Stimulated activated memory B cell treated with anti-CD40 and anti-IgM and Interleukin-4, amounts not matched to agents 10 μg/mL and 1 μg/mL and 100 μg/mL, for 72 hours (primary cell): ENCODE measurements around the gene SENP1.
A peak's percentile ranks its signal among the peaks of the same experiment; 100 is the strongest.

Source experiments
- ATAC-seq: fragments of 150-1000 bp; cut with Tn5 transposase; 2 replicates; pipeline ENCODE4 v1.10.0; 2021
- H3K27ac Mint-ChIP-seq: one replicate; pipeline ENCODE4 v1.8.0; 2022; ENCODE audit warnings: mild to moderate bottlenecking, mixed read lengths
- H3K27me3 Mint-ChIP-seq: one replicate; pipeline ENCODE4 v1.8.0; 2022; ENCODE audit warnings: mixed read lengths
- H3K36me3 Mint-ChIP-seq: one replicate; pipeline ENCODE4 v1.8.0; 2022; ENCODE audit warnings: mixed read lengths
- H3K4me1 Mint-ChIP-seq: one replicate; pipeline ENCODE4 v1.8.0; 2022; ENCODE audit warnings: mixed read lengths
- H3K4me3 Mint-ChIP-seq: one replicate; pipeline ENCODE4 v1.8.0; 2022; ENCODE audit warnings: mild to moderate bottlenecking, moderate library complexity, mixed read lengths
- H3K9me3 Mint-ChIP-seq: one replicate; pipeline ENCODE4 v1.8.0; 2022; ENCODE audit warnings: mixed read lengths

The SENP1 gene

DNA sequence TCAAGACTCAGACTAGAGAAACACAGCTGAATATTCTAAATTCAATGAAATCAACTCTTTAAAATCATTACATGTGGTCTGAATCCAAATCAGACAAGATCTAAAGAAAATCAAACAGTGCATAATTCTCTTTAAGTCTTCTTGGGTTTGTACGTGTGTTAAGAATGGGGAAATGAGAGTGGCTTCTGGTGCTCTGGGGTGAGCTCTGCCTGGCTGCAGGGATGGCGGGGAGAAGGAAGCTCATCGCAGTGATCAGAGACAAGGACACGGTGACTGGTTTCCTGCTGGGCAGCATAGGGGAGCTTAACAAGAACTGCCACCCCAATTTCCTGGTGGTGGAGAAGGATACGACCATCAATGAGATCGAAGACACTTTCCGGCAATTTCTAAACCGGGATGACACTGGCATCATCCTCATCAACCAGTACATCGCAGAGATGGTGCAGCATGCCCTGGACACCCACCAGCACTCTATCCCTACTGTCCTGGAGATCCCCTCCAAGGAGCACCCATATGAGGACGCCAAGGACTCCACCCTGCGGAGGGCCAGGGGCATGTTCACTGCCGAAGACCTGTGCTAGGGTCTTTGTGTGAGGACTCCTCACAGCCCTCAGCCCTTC is 20.9 kb downstream of the SENP1 start:
- peak; percentile 68 for ATAC-seq
- no peaks in the 10 kb centered on the region for H3K27me3 Mint-ChIP-seq
- peak overlapping the region; percentile 11 for H3K27ac Mint-ChIP-seq
- H3K9me3 Mint-ChIP-seq: no peaks in the 10 kb centered on the region
- H3K36me3 Mint-ChIP-seq: peaks cover 49% of the 10 kb centered on the region
- no peak overlapping the region for H3K4me3 Mint-ChIP-seq
- H3K4me1 Mint-ChIP-seq: peaks cover 14% of the 10 kb centered on the region

DNA sequence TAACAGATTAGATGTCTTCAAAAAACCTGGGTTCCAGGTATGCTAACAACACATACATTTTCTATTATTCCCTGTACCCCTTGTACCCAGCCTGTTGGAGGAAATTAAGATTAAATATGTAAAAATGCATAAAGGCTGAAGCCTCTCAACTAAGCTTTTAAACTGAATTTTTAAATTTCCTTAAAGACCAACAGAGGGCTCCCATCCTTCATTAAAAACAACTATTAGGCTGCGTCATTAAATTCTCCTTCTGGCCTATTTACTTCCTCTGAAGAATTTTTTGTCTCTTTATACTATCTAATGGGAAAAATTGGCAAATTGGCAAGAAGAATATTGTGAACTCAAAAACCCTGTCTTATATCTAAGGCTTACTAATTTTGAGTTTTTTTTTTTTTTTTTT is 21.8 kb downstream of the SENP1 start:
- no peak for ATAC-seq
- peaks cover 49% of the 10 kb centered on the region for H3K36me3 Mint-ChIP-seq
- no peak overlapping the region for H3K27ac Mint-ChIP-seq
- peaks cover 14% of the 10 kb centered on the region for H3K4me1 Mint-ChIP-seq
- H3K4me3 Mint-ChIP-seq: no peak overlapping the region
- H3K27me3 Mint-ChIP-seq: no peaks in the 10 kb centered on the region
- no peaks in the 10 kb centered on the region for H3K9me3 Mint-ChIP-seq

DNA sequence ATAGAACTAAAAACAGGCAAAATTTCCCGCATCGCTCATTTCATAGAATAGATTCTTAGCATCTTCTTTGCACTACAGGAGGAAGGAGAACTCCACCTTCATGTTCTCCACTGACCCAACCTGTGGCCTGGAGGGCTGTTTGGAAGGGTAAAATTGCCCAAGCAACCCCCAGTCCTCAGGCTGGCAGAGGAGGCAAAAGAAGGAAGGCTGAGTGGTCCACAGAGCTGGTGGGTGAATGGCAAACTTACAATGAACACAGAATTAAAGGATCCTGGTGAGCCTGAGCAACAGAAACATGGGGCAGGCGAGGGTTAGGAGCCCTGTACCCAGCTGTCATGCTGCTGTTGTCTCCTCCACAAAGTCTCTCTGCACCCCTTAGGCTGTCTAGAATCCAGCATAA is 25.1 kb downstream of the SENP1 start:
- ATAC-seq: no peak
- peaks cover 9% of the 10 kb centered on the region for H3K4me1 Mint-ChIP-seq
- no peaks in the 10 kb centered on the region for H3K27me3 Mint-ChIP-seq
- H3K36me3 Mint-ChIP-seq: peaks cover 49% of the 10 kb centered on the region
- H3K27ac Mint-ChIP-seq: no peak overlapping the region
- no peaks in the 10 kb centered on the region for H3K9me3 Mint-ChIP-seq
- H3K4me3 Mint-ChIP-seq: no peak overlapping the region

DNA sequence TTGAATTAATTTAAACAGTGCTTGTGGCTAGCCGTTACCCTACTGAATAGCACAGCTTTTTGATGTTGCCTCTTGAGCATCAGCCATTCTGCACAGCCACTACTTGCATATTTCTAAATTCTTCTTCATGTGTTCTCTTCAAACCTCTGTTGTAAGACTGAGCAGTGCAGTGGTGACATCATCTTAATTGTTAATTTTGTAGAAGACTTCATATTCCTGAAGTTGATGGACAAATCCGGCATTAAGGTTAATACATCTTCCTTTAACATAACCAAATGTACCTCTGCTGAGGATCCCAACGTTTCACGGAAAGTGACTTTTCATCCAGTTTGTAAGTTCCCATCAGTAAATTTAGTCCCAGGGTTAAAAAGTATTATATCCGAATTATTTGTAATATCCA is 25.6 kb downstream of the SENP1 start:
- Mint-ChIP-seq H3K27ac (no peak overlapping the region), H3K4me3 (no peak overlapping the region), H3K36me3 (peaks cover 55% of the 10 kb centered on the region), H3K4me1 (peaks cover 9% of the 10 kb centered on the region), H3K9me3 (no peaks in the 10 kb centered on the region), H3K27me3 (no peaks in the 10 kb centered on the region)
- ATAC-seq: no peak

DNA sequence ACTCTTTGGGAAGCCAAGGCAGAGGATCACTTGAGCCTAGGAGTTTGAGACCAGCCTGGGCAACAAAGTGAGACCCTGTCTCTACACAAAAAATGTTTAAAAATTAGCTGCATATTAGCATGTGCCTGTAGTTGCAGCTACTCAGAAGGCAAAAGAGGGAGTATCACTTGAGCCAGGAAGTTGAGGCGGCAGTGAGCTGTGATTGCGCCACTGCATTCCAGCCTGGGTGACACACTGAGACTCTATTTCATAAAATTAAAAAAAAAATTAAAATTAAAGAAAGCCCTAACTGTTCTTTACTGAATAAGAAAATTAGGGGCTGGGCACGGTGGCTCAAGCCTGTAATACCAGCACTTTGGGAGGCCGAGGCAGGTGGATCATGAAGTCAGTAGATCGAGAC is 27.0 kb downstream of the SENP1 start:
- Mint-ChIP-seq H3K27me3 (no peaks in the 10 kb centered on the region), H3K4me1 (no peaks in the 10 kb centered on the region), H3K4me3 (no peak overlapping the region), H3K36me3 (peaks cover 58% of the 10 kb centered on the region), H3K27ac (no peak overlapping the region), H3K9me3 (no peaks in the 10 kb centered on the region)
- no peak for ATAC-seq

DNA sequence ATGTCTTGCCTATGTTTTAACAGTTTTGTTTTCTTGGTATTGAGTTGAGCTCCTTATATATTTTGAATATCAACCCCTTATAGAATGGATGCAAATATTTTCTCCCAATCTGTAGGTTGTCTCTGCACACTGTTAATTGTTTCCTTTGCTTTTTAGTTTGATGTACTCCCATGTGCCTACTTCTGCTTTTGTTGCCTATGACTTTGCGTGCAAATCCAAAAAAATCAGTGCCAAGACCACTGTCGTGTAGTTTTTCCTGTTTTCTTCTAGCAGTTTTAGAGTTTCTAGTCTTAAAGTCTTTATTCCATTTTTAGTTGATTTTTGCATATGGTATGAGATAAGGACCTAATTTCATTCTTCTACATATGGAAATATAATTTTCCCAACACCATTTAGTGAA is 28.8 kb downstream of the SENP1 start:
- H3K36me3 Mint-ChIP-seq: peaks cover 55% of the 10 kb centered on the region
- H3K27ac Mint-ChIP-seq: no peak overlapping the region
- H3K4me1 Mint-ChIP-seq: no peaks in the 10 kb centered on the region
- no peak overlapping the region for H3K4me3 Mint-ChIP-seq
- H3K9me3 Mint-ChIP-seq: no peaks in the 10 kb centered on the region
- ATAC-seq: no peak
- no peaks in the 10 kb centered on the region for H3K27me3 Mint-ChIP-seq

DNA sequence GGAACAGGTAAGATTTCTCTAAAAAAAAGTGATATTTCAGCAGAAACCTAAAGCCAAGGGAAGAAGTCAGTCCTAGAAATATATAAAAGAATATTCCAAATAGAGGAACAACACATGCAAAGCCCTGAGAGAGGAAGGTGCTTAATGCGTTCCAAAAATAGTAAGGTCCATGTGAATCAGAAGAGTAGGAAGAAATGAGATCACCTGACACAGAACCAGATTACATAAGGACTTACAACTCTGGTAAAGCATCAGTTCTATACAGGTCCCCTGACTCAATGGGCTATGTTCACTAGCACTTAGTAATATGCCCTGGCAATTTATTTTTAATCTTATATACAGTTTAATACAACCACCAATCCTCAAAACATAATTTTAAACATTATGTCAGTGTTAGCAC is 30.0 kb downstream of the SENP1 start:
- no peak for ATAC-seq
- Mint-ChIP-seq H3K9me3 (no peaks in the 10 kb centered on the region), H3K4me1 (no peaks in the 10 kb centered on the region), H3K27ac (no peak overlapping the region), H3K4me3 (no peak overlapping the region), H3K36me3 (peaks cover 51% of the 10 kb centered on the region), H3K27me3 (no peaks in the 10 kb centered on the region)

DNA sequence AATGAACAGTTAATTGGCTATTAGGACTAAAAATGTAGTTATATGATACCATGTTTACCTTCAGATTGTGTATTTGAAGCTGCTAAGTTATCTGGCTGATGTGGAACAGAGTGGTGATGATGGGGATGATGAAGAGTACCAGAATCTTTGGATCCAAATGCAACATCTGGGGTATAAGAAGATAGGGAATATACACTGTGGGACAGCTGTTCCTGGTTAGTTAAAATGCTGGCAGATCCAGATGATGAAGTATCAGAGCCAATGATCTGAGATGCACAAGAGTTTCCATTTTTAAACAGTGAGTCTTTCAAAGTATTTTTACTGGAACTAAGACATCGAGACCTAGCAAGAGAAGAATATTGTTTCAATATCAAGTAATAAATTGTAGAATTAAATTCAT is 31.6 kb downstream of the SENP1 start:
- Mint-ChIP-seq H3K4me1 (no peaks in the 10 kb centered on the region), H3K4me3 (no peak overlapping the region), H3K27me3 (no peaks in the 10 kb centered on the region), H3K27ac (no peak overlapping the region), H3K9me3 (no peaks in the 10 kb centered on the region), H3K36me3 (peaks cover 64% of the 10 kb centered on the region)
- no peak for ATAC-seq

DNA sequence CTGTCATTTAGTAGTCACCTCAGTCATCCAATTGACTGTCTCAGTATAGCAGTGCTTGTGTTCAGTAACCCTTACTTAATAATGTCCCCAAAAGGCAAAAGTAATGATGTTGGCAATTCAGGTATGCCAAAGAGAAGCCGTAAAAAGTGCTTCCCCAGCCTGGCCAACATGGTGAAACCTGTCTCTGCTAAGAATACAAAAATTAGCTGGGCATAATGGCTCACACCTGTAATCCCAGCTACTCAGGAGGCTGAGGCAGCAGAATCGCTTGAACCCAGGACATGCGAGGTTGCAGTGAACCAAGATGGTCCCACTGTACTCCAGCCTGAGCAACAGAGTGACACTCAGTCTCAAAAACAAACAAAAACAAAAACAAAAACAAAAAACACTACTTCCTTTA is 33.6 kb downstream of the SENP1 start:
- no peak overlapping the region for H3K27ac Mint-ChIP-seq
- H3K36me3 Mint-ChIP-seq: peaks cover 66% of the 10 kb centered on the region
- no peaks in the 10 kb centered on the region for H3K9me3 Mint-ChIP-seq
- H3K27me3 Mint-ChIP-seq: no peaks in the 10 kb centered on the region
- no peak overlapping the region for H3K4me3 Mint-ChIP-seq
- H3K4me1 Mint-ChIP-seq: peaks cover 3% of the 10 kb centered on the region
- ATAC-seq: no peak

DNA sequence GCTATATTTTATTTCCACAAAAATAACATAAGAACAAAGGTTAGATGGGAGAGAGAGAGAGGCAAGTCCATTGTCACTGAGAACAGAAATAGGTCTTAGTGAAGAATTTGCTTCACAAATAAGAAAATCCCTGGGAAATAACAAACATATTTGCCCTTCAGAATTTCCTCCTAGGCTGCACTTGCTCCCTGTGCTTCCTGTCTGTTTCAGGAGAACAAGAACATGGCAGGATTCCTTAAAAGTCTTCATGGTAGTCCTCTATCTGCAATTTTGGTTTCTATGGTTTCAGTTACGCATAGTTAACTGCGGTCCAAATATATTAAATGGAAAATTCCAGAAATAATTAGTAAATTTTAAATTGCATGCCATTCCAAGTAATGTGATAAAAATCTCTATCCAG is 34.1 kb downstream of the SENP1 start:
- Mint-ChIP-seq H3K27me3 (no peaks in the 10 kb centered on the region), H3K36me3 (peaks cover 66% of the 10 kb centered on the region), H3K9me3 (no peaks in the 10 kb centered on the region), H3K4me3 (no peak overlapping the region), H3K4me1 (peaks cover 5% of the 10 kb centered on the region), H3K27ac (no peak overlapping the region)
- ATAC-seq: no peak

DNA sequence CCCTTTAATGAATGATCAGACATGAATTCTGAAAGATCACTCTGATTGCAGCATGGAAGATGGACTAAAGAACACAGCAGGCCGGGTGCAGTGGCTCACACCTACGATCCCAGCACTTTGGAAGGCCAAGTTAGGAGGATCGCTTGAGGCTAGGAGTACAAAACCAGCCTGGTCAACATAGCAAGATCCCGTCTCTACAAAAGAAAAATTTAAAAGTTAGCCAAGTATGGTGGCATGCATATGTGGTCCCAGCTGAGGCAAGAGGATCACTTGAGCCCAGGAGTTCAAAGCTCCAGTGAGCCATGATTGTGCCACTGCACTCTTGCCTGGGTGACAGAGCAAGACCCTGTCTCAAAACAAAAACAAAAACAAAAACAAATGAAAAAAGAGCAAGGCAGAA is 35.1 kb downstream of the SENP1 start:
- peaks cover 5% of the 10 kb centered on the region for H3K4me1 Mint-ChIP-seq
- H3K27ac Mint-ChIP-seq: no peak overlapping the region
- no peak for ATAC-seq
- H3K36me3 Mint-ChIP-seq: peaks cover 66% of the 10 kb centered on the region
- H3K4me3 Mint-ChIP-seq: no peak overlapping the region
- H3K9me3 Mint-ChIP-seq: no peaks in the 10 kb centered on the region
- H3K27me3 Mint-ChIP-seq: no peaks in the 10 kb centered on the region

DNA sequence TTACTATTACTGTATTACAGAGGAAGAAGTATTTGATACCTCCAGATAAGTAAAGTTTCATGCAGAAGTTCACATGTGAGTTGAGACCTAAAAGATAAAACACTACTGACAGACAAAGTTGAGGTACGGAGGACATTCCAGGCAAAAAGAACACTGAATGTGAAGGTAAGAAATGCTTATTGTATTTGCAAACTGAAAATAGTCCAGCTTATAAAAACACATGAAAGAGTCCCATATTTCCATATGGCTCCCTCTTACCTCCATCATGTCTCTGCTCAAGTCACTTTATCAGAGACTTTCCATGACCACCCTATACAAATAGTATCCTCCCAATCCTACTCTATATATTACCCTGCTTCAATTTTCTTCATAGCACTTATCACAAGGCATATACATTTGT is 35.8 kb downstream of the SENP1 start:
- no peaks in the 10 kb centered on the region for H3K9me3 Mint-ChIP-seq
- H3K27ac Mint-ChIP-seq: no peak overlapping the region
- ATAC-seq: no peak
- H3K36me3 Mint-ChIP-seq: peaks cover 61% of the 10 kb centered on the region
- peaks cover 5% of the 10 kb centered on the region for H3K4me1 Mint-ChIP-seq
- no peaks in the 10 kb centered on the region for H3K27me3 Mint-ChIP-seq
- no peak overlapping the region for H3K4me3 Mint-ChIP-seq

DNA sequence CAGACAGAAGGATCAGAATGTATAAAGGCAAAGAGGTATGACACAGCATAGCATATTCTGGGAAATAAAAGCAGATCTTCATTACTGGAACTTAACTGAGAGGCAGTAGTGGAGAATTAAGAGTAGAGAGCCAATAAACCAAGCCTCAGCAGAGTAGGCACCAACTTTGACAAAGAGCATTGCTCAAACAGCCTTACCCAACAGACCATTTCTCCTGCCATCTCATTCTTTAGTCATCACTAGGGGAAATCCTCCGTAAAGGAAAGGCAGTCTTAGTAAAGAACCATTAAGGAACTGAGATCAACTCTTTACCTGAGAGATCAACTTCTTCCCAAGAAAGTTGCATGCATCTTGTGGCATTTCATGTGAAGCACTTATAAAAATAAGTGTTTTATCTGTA is 36.6 kb downstream of the SENP1 start:
- peaks cover 55% of the 10 kb centered on the region for H3K36me3 Mint-ChIP-seq
- no peak overlapping the region for H3K4me3 Mint-ChIP-seq
- ATAC-seq: no peak
- H3K27ac Mint-ChIP-seq: no peak overlapping the region
- H3K4me1 Mint-ChIP-seq: peaks cover 5% of the 10 kb centered on the region
- no peaks in the 10 kb centered on the region for H3K27me3 Mint-ChIP-seq
- no peaks in the 10 kb centered on the region for H3K9me3 Mint-ChIP-seq

DNA sequence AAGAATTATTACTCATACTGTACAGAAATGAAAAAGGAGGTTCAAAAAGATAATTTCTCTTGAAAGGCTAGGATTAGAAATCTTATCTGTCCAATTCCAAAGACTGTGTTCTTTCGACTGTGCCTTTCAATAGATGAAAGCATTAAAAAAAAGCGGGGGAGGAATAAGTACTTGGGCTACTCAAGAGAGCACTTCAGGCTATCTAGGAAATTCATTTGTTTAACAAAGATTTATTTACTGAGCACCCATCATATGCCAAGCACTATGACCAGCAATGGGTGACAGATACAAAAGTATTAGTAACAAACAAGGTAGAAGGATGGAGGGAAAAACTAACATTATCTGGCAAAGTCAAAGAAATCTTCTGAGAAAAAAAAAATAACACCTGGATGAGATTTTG is 37.4 kb downstream of the SENP1 start:
- Mint-ChIP-seq H3K27me3 (no peaks in the 10 kb centered on the region), H3K36me3 (peaks cover 58% of the 10 kb centered on the region), H3K9me3 (no peaks in the 10 kb centered on the region), H3K27ac (no peak overlapping the region), H3K4me1 (peaks cover 5% of the 10 kb centered on the region), H3K4me3 (no peak overlapping the region)
- no peak for ATAC-seq

DNA sequence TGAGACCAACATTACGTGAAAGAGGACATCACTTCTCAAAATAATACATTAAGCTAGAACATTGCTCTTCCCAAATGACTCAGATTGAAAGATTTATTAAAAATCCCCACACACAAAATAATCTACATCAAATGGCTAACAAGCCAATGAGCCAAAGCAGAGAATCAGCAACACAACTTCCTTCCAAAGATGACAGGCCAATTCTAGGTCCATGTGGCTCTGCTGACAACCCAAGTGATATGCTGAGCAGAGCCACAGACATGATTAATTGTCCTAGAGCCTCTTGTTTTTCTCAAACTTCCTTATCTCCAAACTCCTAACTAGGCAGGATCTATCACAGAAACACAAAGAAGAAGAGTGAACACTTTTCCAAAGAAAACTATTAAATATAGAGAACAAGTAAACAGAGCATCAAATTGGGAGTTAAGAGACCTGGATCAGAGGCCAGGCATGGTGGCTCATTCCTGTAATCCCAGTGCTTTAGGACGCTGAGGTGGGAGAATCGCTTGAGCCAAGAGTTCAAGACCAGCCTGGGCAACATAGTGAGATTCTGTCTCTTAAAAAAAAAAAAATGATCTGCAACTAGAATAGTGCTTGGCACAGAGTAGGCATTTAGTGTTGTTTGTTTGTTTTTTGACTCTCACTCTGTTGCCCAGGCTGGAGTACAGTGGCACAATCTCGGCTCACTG is 38.5 kb downstream of the SENP1 start:
- no peak for ATAC-seq
- Mint-ChIP-seq H3K4me1 (peaks cover 5% of the 10 kb centered on the region), H3K36me3 (peaks cover 55% of the 10 kb centered on the region), H3K4me3 (no peak overlapping the region), H3K27me3 (no peaks in the 10 kb centered on the region), H3K27ac (no peak overlapping the region), H3K9me3 (no peaks in the 10 kb centered on the region)

DNA sequence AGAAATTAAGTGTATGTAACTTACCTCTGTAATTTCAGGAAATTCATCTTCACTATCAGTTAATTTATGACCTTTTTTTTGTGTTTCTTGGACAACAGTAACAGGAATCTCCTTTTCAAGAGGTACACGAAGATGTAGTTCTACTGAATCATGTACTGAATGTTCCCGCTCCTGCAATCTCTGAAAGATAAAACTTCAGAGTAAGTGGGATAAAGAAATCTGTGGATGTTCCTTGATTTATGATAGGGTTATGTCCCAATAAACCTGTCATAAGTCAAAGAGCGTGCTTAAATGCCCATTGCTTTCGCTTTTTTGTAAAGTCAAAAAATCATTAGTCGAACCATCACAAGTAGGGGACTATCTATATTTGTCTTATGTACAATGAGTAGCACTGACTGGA is 40.8 kb downstream of the SENP1 start:
- H3K9me3 Mint-ChIP-seq: peaks cover 5% of the 10 kb centered on the region
- H3K4me3 Mint-ChIP-seq: no peak overlapping the region
- H3K27ac Mint-ChIP-seq: no peak overlapping the region
- H3K27me3 Mint-ChIP-seq: no peaks in the 10 kb centered on the region
- H3K4me1 Mint-ChIP-seq: peaks cover 5% of the 10 kb centered on the region
- H3K36me3 Mint-ChIP-seq: peaks cover 65% of the 10 kb centered on the region
- no peak for ATAC-seq
